ENCODE results near the gene EPHB1. TPM values are rescaled to one million over a fixed set of nuclear protein-coding genes. Genes with fewer than 3 reads are reported as not detected.
"Not testable (repeated sequence)": the region's sequence is repeated elsewhere in the genome, so short reads cannot be mapped to it uniquely, and the experiment has no call there.

Gene EPHB1
- total RNA-seq, 3 donors from 2014 or later, result 0.31 to 6.9 (median 0.64) TPM

DNA sequence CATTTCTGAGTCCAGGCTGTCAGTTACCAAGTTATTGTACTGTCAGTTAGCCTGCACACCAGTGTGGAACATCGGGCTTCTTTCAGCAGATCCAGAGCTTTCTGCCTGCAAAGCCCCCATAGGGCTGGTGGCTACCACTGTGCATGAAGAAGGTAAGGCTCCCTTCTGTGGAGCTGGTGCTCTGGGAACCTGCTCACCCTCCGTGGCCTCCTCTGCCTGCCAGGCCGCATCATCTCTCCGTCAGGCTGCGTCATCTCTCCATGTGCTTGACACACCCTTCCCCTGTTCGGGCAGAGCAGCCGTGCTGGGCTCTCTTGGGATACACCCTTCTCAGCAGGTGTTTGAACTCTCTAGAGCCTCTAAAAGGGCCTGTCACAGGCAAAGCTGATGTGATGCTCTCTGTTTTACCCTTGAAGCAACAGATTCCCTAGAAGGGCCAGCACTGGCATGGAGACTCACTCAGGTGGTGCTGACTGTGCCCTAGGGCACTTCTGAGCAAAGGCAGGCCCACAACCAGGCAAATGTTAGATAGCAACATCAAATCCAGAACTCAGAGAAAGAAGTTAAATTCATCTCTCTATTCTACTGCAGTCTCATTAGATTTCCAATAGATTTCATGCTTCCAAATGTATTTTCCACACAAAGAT lies 261.1 kb downstream of the EPHB1 start:
- Histone ChIP-seq H3K4me1 (ENCODE audit: low read depth) (no peaks in the 10 kb centered on the region), H3K9me3 (no peaks in the 10 kb centered on the region), H3K36me3 (ENCODE audit: low read depth) (no peaks in the 10 kb centered on the region), H3K4me3 (no peak overlapping the region)
- peak; percentile 38 for ATAC-seq
- intact Hi-C loops (cut with DNase I, micrococcal nuclease), result no loop called here
- DNase-seq, result no peak
- no peak for TF ChIP-seq CTCF (IDR thresholded peaks at IDR 0.05)

DNA sequence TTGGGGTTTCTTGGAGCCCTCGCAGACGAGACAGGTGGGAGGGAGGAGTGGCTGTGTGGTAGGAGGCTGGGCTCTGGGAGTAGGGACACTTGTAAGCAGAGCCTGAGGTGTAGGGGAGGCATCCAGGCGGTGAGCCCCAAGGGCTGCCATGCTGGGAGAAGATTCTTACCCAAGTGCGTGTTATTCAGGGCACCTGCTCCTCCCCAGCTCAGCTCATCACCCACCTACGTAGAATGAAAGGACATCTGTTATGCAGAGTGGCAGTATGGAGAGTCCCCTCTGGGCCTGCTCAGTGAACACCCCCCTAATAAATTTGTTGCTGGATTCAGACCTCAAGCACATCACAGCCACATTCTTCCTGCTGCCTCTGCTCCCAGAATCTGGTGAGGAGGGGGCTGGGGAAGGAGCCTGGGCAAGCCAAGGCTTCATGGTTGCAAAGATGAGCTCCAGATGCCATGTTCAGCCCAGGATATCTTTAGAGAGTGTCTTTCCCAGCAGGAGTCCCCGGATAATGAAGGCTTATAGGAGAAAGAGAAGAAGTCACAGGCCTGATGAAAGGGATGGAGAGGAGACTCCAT lies 261.8 kb downstream of the EPHB1 start:
- Histone ChIP-seq H3K4me3 (no peak overlapping the region), H3K4me1 (ENCODE audit: low read depth) (no peaks in the 10 kb centered on the region), H3K9me3 (no peaks in the 10 kb centered on the region), H3K36me3 (ENCODE audit: low read depth) (no peaks in the 10 kb centered on the region)
- no peak for TF ChIP-seq CTCF (IDR thresholded peaks at IDR 0.05)
- ATAC-seq (no peak), DNase-seq (no peak)
- intact Hi-C loops (cut with DNase I, micrococcal nuclease), result no loop called here

DNA sequence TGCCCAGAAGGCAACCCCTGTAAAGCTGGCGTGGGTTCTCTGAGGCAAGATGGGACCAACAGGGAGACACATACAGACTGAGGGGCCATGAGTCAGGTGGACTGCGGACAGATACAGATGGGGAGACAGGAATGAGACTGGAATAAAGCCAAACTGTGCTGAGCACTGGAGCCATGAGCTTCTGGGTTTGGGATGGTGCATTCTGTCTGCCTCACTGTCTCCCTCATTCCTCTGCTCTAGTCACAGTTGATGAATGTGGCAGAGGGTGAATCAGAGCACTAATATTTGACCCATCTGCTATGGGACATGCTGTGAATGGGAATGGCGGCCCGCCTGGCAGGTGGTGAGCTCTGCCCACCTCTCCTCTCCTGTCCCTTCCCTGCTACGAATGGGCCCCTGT lies 262.9 kb downstream of the EPHB1 start:
- Histone ChIP-seq H3K4me1 (ENCODE audit: low read depth) (no peaks in the 10 kb centered on the region), H3K36me3 (ENCODE audit: low read depth) (no peaks in the 10 kb centered on the region), H3K4me3 (no peak overlapping the region), H3K9me3 (no peaks in the 10 kb centered on the region)
- ATAC-seq (no peak), DNase-seq (no peak)
- no peak for TF ChIP-seq CTCF (IDR thresholded peaks at IDR 0.05)
- intact Hi-C loops (cut with DNase I, micrococcal nuclease), result no loop called here

DNA sequence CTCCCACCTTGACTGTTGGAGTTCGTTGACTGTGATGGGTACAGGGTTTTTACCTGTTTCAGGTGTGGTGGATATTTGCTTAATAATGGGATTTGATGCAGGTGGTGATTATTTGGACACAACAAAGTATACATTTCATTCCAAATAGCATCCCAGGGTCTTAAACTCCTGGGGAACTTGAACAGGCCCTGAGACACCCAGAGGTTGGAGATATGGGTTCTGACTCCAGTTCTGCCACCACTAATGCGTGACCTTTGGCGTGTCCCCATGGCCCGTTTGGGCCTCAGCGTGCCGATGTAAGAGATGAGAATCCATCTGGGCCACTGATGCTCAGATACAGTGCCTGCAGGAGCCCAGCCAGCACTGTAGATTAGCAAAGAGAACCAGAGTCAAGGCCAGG lies 264.5 kb downstream of the EPHB1 start:
- Histone ChIP-seq H3K9me3 (no peaks in the 10 kb centered on the region), H3K36me3 (ENCODE audit: low read depth) (no peaks in the 10 kb centered on the region), H3K4me1 (ENCODE audit: low read depth) (no peaks in the 10 kb centered on the region), H3K4me3 (no peak overlapping the region)
- intact Hi-C loops (cut with DNase I, micrococcal nuclease), result no loop called here
- ATAC-seq (no peak), DNase-seq (no peak)
- no peak for TF ChIP-seq CTCF (IDR thresholded peaks at IDR 0.05)

DNA sequence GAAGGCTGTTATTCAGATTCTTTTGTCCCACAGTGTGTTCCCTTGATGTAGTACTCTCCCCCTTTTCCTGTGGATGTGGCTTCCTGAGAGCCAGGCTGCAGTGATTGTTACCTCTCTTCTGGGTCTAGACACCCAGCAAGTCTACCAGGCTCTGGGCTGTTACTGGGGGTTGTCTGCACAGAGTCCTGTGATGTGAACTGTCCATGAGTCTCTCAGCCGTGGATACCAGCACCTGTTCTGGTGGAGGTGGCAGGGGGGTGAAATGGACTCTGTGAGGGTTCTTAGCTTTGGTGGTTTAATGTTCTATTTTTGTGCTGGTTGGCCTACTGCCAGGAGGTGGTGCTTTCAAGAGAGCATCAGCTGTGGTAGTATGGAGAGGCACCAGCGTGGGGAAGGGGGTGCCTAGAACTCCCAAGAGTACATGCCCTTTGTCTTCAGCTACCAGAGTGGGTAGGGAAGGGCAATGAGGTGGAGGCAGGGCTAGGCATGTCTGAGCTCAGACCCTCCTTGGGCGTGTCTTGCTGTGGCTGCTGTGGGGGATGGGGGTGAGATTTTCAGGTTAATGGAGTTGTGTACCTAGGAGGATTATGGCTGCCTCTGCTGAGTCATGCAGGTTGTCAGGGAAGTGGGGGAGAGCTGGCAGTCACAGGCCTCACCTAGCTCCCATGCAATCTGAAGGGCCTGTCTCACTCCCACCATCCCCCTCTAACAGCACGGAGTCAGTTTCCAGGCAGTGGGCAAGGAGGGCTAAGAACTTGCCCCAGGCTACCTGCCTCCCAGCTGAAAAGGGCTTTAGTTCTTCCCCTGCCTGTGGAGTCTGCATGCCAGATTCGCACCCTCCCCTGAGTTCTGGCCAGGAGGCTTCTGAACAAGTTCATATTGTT lies 272.0 kb downstream of the EPHB1 start:
- H3K4me3 ChIP-seq, H3K9me3 ChIP-seq: not testable (repeated sequence)

DNA sequence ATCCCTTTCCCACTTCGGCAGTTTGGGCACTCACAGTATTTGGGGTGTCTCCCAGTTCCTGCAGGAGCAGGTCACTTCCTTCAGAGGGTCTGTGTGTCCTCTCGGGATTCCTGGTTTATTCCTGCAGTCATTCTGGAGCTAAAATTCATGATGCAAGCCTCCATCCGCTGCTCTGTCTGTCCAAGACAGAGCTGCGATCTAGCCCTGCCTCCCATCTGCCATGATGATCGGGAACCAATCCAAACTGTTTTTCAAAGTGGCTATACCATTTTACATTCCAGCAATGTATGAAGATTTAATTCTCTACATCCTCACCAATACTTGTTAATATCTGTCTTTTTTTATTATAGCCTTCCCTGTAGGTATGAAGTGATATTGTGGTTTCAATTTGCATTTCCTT lies 273.0 kb downstream of the EPHB1 start:
- ATAC-seq, result no peak
- intact Hi-C loops (cut with DNase I, micrococcal nuclease), result no loop called here
- no peak for TF ChIP-seq CTCF (IDR thresholded peaks at IDR 0.05)
- Histone ChIP-seq H3K9me3 (no peaks in the 10 kb centered on the region), H3K4me1 (ENCODE audit: low read depth) (no peaks in the 10 kb centered on the region), H3K36me3 (ENCODE audit: low read depth) (no peaks in the 10 kb centered on the region), H3K4me3 (no peak overlapping the region)
- DNase-seq, result no peak

More for the DNA sequence above, 272.0 kb downstream of the EPHB1 start:
- intact Hi-C loops (cut with DNase I, micrococcal nuclease); ATAC-seq; DNase-seq; H3K4me1 ChIP-seq (ENCODE audit: low read depth); H3K36me3 ChIP-seq (ENCODE audit: low read depth): not testable (repeated sequence)
